H1 (cell line): ENCODE measurements around the gene TSPAN16. TPM values are rescaled to one million over a fixed set of nuclear protein-coding genes. Genes with fewer than 3 reads are reported as not detected.

Experiments
- CTCF ChIA-PET: fragments of 300-600 bp; sonication (Branson Sonifier 250); formaldehyde crosslinking; loops from one replicate; lab custom pipeline; 2021; ENCODE audit not compliant: partially characterized antibody; lab: Charles Lee
- POLR2A ChIA-PET: fragments of 300-600 bp; sonication (Branson Sonifier 250); formaldehyde crosslinking; loops from one replicate; lab custom pipeline; 2021; ENCODE audit warnings: inconsistent platforms; ENCODE audit not compliant: partially characterized antibody; lab: Charles Lee
- DNase-seq, 2 experiments: peaks; one replicate each; pipeline versions ENCODE4 v3.0.0 to v3.0.0-alpha.2; 2010 to 2022; ENCODE audit warnings: low spot score in 2 of 2, low read depth in 1 of 2, mixed read lengths in 1 of 2
- FAIRE-seq: peaks from 2 replicates; lab custom pipeline; 2011; peaks lifted over from hg19 to GRCh38; lab: Jason Lieb, UNC
- H2AFZ ChIP-seq: 2 replicates; pipeline ENCODE4 v1.8.1; 2012; ENCODE audit warnings: low read length, inconsistent platforms
- H2AK5ac ChIP-seq: 2 replicates; pipeline ENCODE4 v1.6.1; 2013; ENCODE audit warnings: low read depth, low read length
- H2BK120ac ChIP-seq: replicated peaks from 2 replicates; pipeline ENCODE3; 2013; ENCODE audit warnings: low read depth, low read length, inconsistent platforms
- H2BK12ac ChIP-seq: 2 replicates; pipeline ENCODE4 v1.6.1; 2013; ENCODE audit warnings: low read depth, low read length
- H2BK15ac ChIP-seq: 2 replicates; pipeline ENCODE4 v1.6.1; 2013; ENCODE audit warnings: low read length
- H2BK20ac ChIP-seq: 2 replicates; pipeline ENCODE4 v1.6.1; 2013; ENCODE audit warnings: low read length
- H2BK5ac ChIP-seq: 2 replicates; pipeline ENCODE4 v1.6.1; 2013; ENCODE audit warnings: low read depth, low read length
- H3K14ac ChIP-seq: 2 replicates; pipeline ENCODE4 v1.6.1; 2013; ENCODE audit warnings: inconsistent platforms; ENCODE audit not compliant: insufficient read length
- H3K18ac ChIP-seq: 2 replicates; pipeline ENCODE4 v1.6.1; 2013; ENCODE audit warnings: low read length; ENCODE audit errors: extremely low read depth
- H3K23ac ChIP-seq: 2 replicates; pipeline ENCODE4 v1.6.1; 2013; ENCODE audit warnings: inconsistent platforms; ENCODE audit not compliant: insufficient read length
- H3K23me2 ChIP-seq: 2 replicates; pipeline ENCODE4 v1.6.1; 2013; ENCODE audit warnings: low read depth, low read length
- H3K27ac ChIP-seq: 2 replicates; pipeline ENCODE4 v1.6.1; 2011; ENCODE audit warnings: low read depth, low read length, inconsistent platforms
- H3K27me3 ChIP-seq, 4 experiments: replicated peaks in 1 of 4; 1 replicate in 1 of 4; 2 replicates in 3 of 4; pipeline versions ENCODE4 v1.6.1 to v1.8.1; 2011 to 2013; ENCODE audit warnings: low read length in 3 of 4, mild to moderate bottlenecking in 3 of 4, inconsistent platforms in 2 of 4, mixed read lengths in 2 of 4, moderate library complexity in 1 of 4; ENCODE audit not compliant: control insufficient read depth in 3 of 4, insufficient read depth in 3 of 4; ENCODE audit errors: extremely low read depth in 1 of 4
- H3K36me3 ChIP-seq, 4 experiments: 2 replicates each; pipeline versions ENCODE4 v1.6.1 to v1.8.1; 2011 to 2013; ENCODE audit warnings: mild to moderate bottlenecking in 4 of 4, low read length in 3 of 4, moderate library complexity in 2 of 4, control low read depth in 1 of 4, inconsistent platforms in 1 of 4; ENCODE audit not compliant: insufficient read depth in 4 of 4, control insufficient read depth in 2 of 4
- H3K4ac ChIP-seq: replicated peaks from 2 replicates; pipeline ENCODE3; 2013; ENCODE audit warnings: low read length, low read depth, mixed read lengths, inconsistent platforms; ENCODE audit not compliant: insufficient read length
- H3K4me1 ChIP-seq, 4 experiments: replicated peaks in 1 of 4; 1 replicate in 1 of 4; 2 replicates in 3 of 4; pipeline versions ENCODE4 v1.6.1 to v1.8.1; 2011 to 2013; ENCODE audit warnings: low read length in 3 of 4, inconsistent platforms in 2 of 4, mixed read lengths in 1 of 4; ENCODE audit not compliant: insufficient read depth in 4 of 4, control insufficient read depth in 3 of 4
- H3K4me2 ChIP-seq, 2 experiments: 2 replicates each; pipeline versions ENCODE4 v1.6.1 to v1.8.1; 2011 to 2013; ENCODE audit warnings: low read depth in 2 of 2, low read length in 2 of 2, control low read depth in 1 of 2, inconsistent platforms in 1 of 2, mild to moderate bottlenecking in 1 of 2; ENCODE audit not compliant: insufficient read depth in 1 of 2
- H3K4me3 ChIP-seq, 4 experiments: fragments of 200-600, 300-600 bp in 1 of 4; sonication (generic), shearing (Covaris generic), sonication (Bioruptor Twin) in 1 of 4; 2 replicates each; pipeline versions ENCODE4 v1.5.1 to v1.8.1; 2011 to 2016; ENCODE audit warnings: low read length in 4 of 4, low read depth in 3 of 4, control low read depth in 2 of 4, inconsistent platforms in 2 of 4, mild to moderate bottlenecking in 2 of 4, mixed read lengths in 1 of 4, moderate library complexity in 1 of 4; ENCODE audit not compliant: insufficient read depth in 2 of 4; ENCODE audit errors: extremely low read depth in 1 of 4
- H3K56ac ChIP-seq: replicated peaks from 2 replicates; pipeline ENCODE3; 2013; ENCODE audit warnings: low read depth, mild to moderate bottlenecking, mixed read lengths, low read length, inconsistent platforms; ENCODE audit not compliant: insufficient read length
- H3K79me1 ChIP-seq: 2 replicates; pipeline ENCODE4 v1.6.1; 2013; ENCODE audit warnings: low read depth, low read length, control low read depth
- H3K79me2 ChIP-seq, 2 experiments: 2 replicates each; pipeline versions ENCODE4 v1.6.1 to v1.8.1; 2012 to 2013; ENCODE audit warnings: low read length in 2 of 2, mild to moderate bottlenecking in 2 of 2, inconsistent platforms in 1 of 2; ENCODE audit not compliant: insufficient read depth in 2 of 2, control insufficient read depth in 1 of 2
- H3K9ac ChIP-seq, 4 experiments: replicated peaks in 1 of 4; 1 replicate in 1 of 4; 2 replicates in 3 of 4; pipeline versions ENCODE4 v1.6.1 to v1.8.1; 2011 to 2013; ENCODE audit warnings: low read depth in 3 of 4, low read length in 3 of 4, control low read depth in 2 of 4, mild to moderate bottlenecking in 2 of 4, moderate library complexity in 2 of 4, inconsistent platforms in 1 of 4; ENCODE audit errors: extremely low read depth in 1 of 4
- H3K9me3 ChIP-seq, 2 experiments: 2 replicates each; pipeline versions ENCODE4 v1.6.1 to v1.8.1; 2012 to 2013; ENCODE audit warnings: mild to moderate bottlenecking in 2 of 2, moderate library complexity in 2 of 2, control low read depth in 1 of 2, inconsistent platforms in 1 of 2, low read depth in 1 of 2, low read length in 1 of 2, mixed read lengths in 1 of 2; ENCODE audit not compliant: insufficient read depth in 2 of 2
- H4K20me1 ChIP-seq, 2 experiments: replicated peaks in 1 of 2; 2 replicates each; pipeline versions ENCODE3 to v1.8.1; 2011 to 2013; ENCODE audit warnings: inconsistent platforms in 2 of 2, low read length in 2 of 2, mild to moderate bottlenecking in 1 of 2; ENCODE audit not compliant: insufficient read depth in 2 of 2, control insufficient read depth in 1 of 2
- H4K5ac ChIP-seq: 2 replicates; pipeline ENCODE4 v1.6.1; 2013; ENCODE audit warnings: low read length, low read depth, mixed read lengths, inconsistent platforms; ENCODE audit not compliant: insufficient read length
- H4K8ac ChIP-seq: 2 replicates; pipeline ENCODE4 v1.8.0; 2013; ENCODE audit warnings: mild to moderate bottlenecking, moderate library complexity, low read length, inconsistent platforms; ENCODE audit not compliant: insufficient read depth; ENCODE audit errors: extremely low read depth
- H4K91ac ChIP-seq: replicated peaks from 2 replicates; pipeline ENCODE3; 2013; ENCODE audit warnings: low read length, mixed read lengths, inconsistent platforms; ENCODE audit not compliant: insufficient read length
- GABPA ChIP-seq: IDR thresholded peaks from 2 replicates; pipeline ENCODE4 v1.6.1; 2011; ENCODE audit warnings: mild to moderate bottlenecking, low read length, moderate library complexity, borderline replicate concordance; ENCODE audit not compliant: insufficient read depth
- KDM4A ChIP-seq: IDR thresholded peaks from one replicate; pipeline ENCODE4 v1.7.1; 2012; ENCODE audit warnings: low read depth, mild to moderate bottlenecking, moderate library complexity, low read length, inconsistent platforms; ENCODE audit not compliant: severe bottlenecking
- MAX ChIP-seq: IDR thresholded peaks from 2 replicates; pipeline ENCODE4 v1.6.1; 2012; ENCODE audit warnings: inconsistent platforms
- SAP30 ChIP-seq: fragments of 300-600 bp; sonication (generic); IDR thresholded peaks from 2 replicates; pipeline ENCODE4 v1.7.1; 2012; ENCODE audit warnings: low read length, moderate library complexity, mild to moderate bottlenecking, inconsistent platforms; ENCODE audit not compliant: insufficient read depth, insufficient replicate concordance
- USF2 ChIP-seq: IDR thresholded peaks from 2 replicates; pipeline ENCODE4 v1.6.1; 2011; ENCODE audit warnings: low read length, improper control_type of control experiment
- WGBS, 2 experiments: shearing (Covaris generic) in 1 of 2; methylation state at CpG; one replicate each; pipeline versions ENCODE4 v1.1.6 to v1.1.7; 2013 to 2015; ENCODE audit warnings: low lambda C conversion rate in 2 of 2, mixed read lengths in 2 of 2, inconsistent platforms in 1 of 2, low coverage in 1 of 2, missing lambda C conversion rate in 1 of 2; ENCODE audit not compliant: insufficient replicate concordance in 2 of 2, insufficient coverage in 1 of 2, insufficient read length in 1 of 2; ENCODE audit errors: extremely low coverage in 1 of 2, missing lambda C conversion rate in 1 of 2; 5-methylcytosine and 5-hydroxymethylcytosine counted together
- polyA plus RNA-seq, 7 experiments: library from polyadenylated mRNA; depleted of rRNA in 3 of 7; stranded (reverse) in 5 of 7; unstranded in 2 of 7; fragments of >200 nt in 5 of 7; fragments of 200-250 nt in 2 of 7; gene quantifications; 1 replicate in 5 of 7; 2 replicates in 1 of 7; 4 replicates in 1 of 7; pipeline versions ENCODE4 v1.2.1 to v1.2.3, GENCODE V29; 2011 to 2013; ENCODE audit warnings: missing spikeins in 2 of 7, mixed read lengths in 2 of 7
- total RNA-seq: library from RNA; stranded (reverse); fragmentation: NEBNext Ultra II Directional; extraction: Animal tissue kit (Norgen Biotek cat#: 25700); gene quantifications from 2 replicates; pipeline ENCODE4 v1.2.1, GENCODE V29; 2021

TSPAN16 gene
- total and polyA plus RNA-seq, 2 of the 8 experiments (the other 6 are each of a cell fraction or from before 2014, with no cell fraction given), result not detected

GRCh38 chr19:11361771-11362731 lies 66.1 kb downstream of the TSPAN16 start:
- H3K79me1 ChIP-seq, result no peaks in the 10 kb centered on the region
- ChIA-PET POLR2A (interaction anchor here (0.5 to 3.1 kb wide), 14 partner anchors 10 to 273 kb away, joined by 3 to 34 read pairs (median 4); partner anchors contain the start of genes EPOR, LDLR, RGL3 and SWSAP1), CTCF (interaction anchor here (1.1 to 2.8 kb wide), 9 partner anchors 13 to 120 kb away, joined by 3 to 26 read pairs (median 4); partner anchors contain the start of genes CCDC159, ODAD3, PRKCSH and SWSAP1)
- H3K4me3 ChIP-seq, result peak overlapping the region; percentile 46 to 62 (median 56)
- no peak overlapping the region for H2BK120ac ChIP-seq
- peaks cover 0 to 4% (median 2%) of the 10 kb centered on the region in 4 experiments; a peak in 3 of 7 replicates for H3K27me3 ChIP-seq
- no peaks in the 10 kb centered on the region for H3K79me2 ChIP-seq
- no peaks in the 10 kb centered on the region for H3K9me3 ChIP-seq
- peak overlapping the region; percentile 92 to 96 for H3K4me2 ChIP-seq
- H2AK5ac ChIP-seq, result no peak overlapping the region
- no peak overlapping the region for H2BK5ac ChIP-seq
- no peaks in the 10 kb centered on the region for H4K20me1 ChIP-seq
- H3K4me1 ChIP-seq, result peaks cover 0 to 7% (median 5%) of the 10 kb centered on the region in 4 experiments
- no peak overlapping the region for H4K91ac ChIP-seq
- peak overlapping the region; percentile 84 for H2BK12ac ChIP-seq
- H3K9ac ChIP-seq, result 0 out of 7 replicates have a peak overlapping the region, but pooled peaks of 1 of the 4 experiments have one; percentile 13
- no peak overlapping the region for H3K56ac ChIP-seq
- FAIRE-seq, result no peak
- H2BK15ac ChIP-seq, result peak overlapping the region; percentile 61; the same call in 1 of the 2 replicates
- H4K8ac ChIP-seq, result peak overlapping the region; percentile 54; the same call in 1 of the 2 replicates
- 0 out of 2 replicates have a peak overlapping the region, but pooled peaks have one; percentile 10 for H2BK20ac ChIP-seq
- no peak overlapping the region for H3K23ac ChIP-seq
- no peak overlapping the region for H3K27ac ChIP-seq
- peaks cover 10% of the 10 kb centered on the region; the same call in 1 of the 2 replicates for H3K23me2 ChIP-seq
- WGBS, 2 experiments, result 41% methylated on average over 35 of the region's 35 CpGs; no CpG with 5 or more reads in 1 of the 2 experiments
- DNase-seq, result no peak
- H4K5ac ChIP-seq, result no peak overlapping the region
- TF ChIP-seq GABPA, result 0 out of 2 replicates have a peak, but pooled peaks have one; percentile 22
- TF ChIP-seq SAP30, result peak; percentile 45
- no peak for TF ChIP-seq USF2
- TF ChIP-seq KDM4A, result peak; percentile 7
- TF ChIP-seq MAX, result peak; percentile 11; the same call in 1 of the 2 replicates
- no peak overlapping the region for H3K4ac ChIP-seq
- H3K36me3 ChIP-seq, result no peaks in the 10 kb centered on the region
- 0 out of 2 replicates have a peak overlapping the region, but pooled peaks have one; percentile 43 for H2AFZ ChIP-seq
- H3K14ac ChIP-seq, result no peak overlapping the region
- peak overlapping the region; percentile 60 for H3K18ac ChIP-seq
